Gastrocnemius medialis (tissue), 4 donors: ENCODE results near the gene SP2. TPM values are rescaled to one million over a fixed set of nuclear protein-coding genes. Genes with fewer than 3 reads are reported as not detected.

Experiments used
- ATAC-seq, 2 donors: fragments of 150-250 bp; one replicate each; pipeline ENCODE4 v1.9.1; 2016
- DNase-seq, 2 donors: peaks; one replicate each; pipeline ENCODE4 v3.0.0-alpha.2; 2019
- H3K27ac ChIP-seq, 4 donors: fragments of 200-600 bp; sonication (generic); 1 replicate in 1 of 4; 2 replicates in 3 of 4; pipeline ENCODE4 v1.5.1; 2016 to 2018; ENCODE audit warnings: mild to moderate bottlenecking in 2 of 4, moderate library complexity in 1 of 4
- H3K27me3 ChIP-seq, 3 donors: fragments of 200-600 bp; sonication (generic) in 2 of 3; 1 replicate in 1 of 3; 2 replicates in 2 of 3; pipeline versions ENCODE4 v1.5.1 to v1.6.0; 2016 to 2019; ENCODE audit warnings: mild to moderate bottlenecking in 1 of 3, moderate library complexity in 1 of 3
- H3K36me3 ChIP-seq, 2 donors: fragments of 200-600 bp; sonication (generic) in 1 of 2; one replicate each; pipeline ENCODE4 v1.5.1; 2017 to 2018
- H3K4me1 ChIP-seq, 2 donors: fragments of 200-600 bp; sonication (generic) in 1 of 2; one replicate each; pipeline ENCODE4 v1.5.1; 2016 to 2017; ENCODE audit warnings: mild to moderate bottlenecking in 2 of 2
- H3K4me3 ChIP-seq, 4 donors: fragments of 200-600 bp; sonication (generic) in 3 of 4; 1 replicate in 1 of 4; 2 replicates in 3 of 4; pipeline ENCODE4 v1.5.1; 2016 to 2019; ENCODE audit warnings: mild to moderate bottlenecking in 2 of 4
- H3K9me3 ChIP-seq, 3 donors: fragments of 200-600 bp; sonication (generic) in 2 of 3; 1 replicate in 1 of 3; 2 replicates in 2 of 3; pipeline ENCODE4 v1.5.1; 2016 to 2019
- CTCF ChIP-seq, 5 experiments: fragments of 450-650 bp in 3 of 5; fragments of 200-600 bp in 2 of 5; sonication (generic) in 2 of 5; IDR thresholded peaks in 4 of 5; conservative IDR thresholded peaks in 1 of 5; 1 replicate in 4 of 5; 2 replicates in 1 of 5; pipeline ENCODE4 v1.5.1; 2016 to 2019; ENCODE audit warnings: antibody characterized with exemption in 5 of 5, mild to moderate bottlenecking in 3 of 5, moderate library complexity in 3 of 5
- POLR2A ChIP-seq, 2 donors: fragments of 450-650 bp; IDR thresholded peaks; one replicate each; pipeline ENCODE4 v1.6.1; 2017; ENCODE audit warnings: antibody characterized with exemption in 2 of 2, mild to moderate bottlenecking in 2 of 2, moderate library complexity in 2 of 2
- in situ Hi-C, 4 donors: fragments of 200-750 bp; cut with MboI; loops; one replicate each; pipeline versions ENCODE4 v1.15.0 to v1.8.0; 2017; ENCODE audit warnings: low sequenced_read_pairs in 4 of 4
- intact Hi-C: fragments of 100-400 bp; cut with DNase I; formaldehyde crosslinking; loops from one replicate; pipeline ENCODE4 v1.15.1; 2023; ENCODE audit warnings: low total_unique reads
- total RNA-seq, 4 donors: library from RNA; depleted of rRNA; stranded (reverse); fragments of >200 nt; gene quantifications; one replicate each; pipeline versions ENCODE4 v1.1.0 to v1.2.3, GENCODE V29; 2016

Gene SP2
- total RNA-seq, 4 donors from 2014 or later, result 5.5 to 28.6 (median 7.0) TPM

DNA sequence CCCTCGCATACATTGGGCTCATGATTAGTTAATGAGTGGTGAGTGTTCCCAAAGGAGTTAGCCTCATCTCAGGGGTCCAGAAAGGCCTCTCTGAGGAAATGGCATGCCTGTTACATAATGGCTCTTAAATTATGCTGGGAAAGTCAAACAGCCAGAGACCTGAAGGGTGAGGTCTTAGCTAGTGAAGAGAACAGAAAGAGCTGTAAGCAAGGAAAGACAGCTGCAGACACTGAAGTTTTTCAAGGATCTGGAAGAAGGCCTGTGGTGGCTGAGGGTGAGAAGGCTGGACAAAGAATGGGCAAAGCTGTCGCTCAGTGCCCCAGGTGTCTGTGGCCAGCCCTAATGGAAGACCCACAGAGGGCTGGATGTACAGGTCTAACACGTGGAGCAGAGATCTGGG, 10.4 kb downstream of the SP2 start:
- in situ Hi-C loops (no loop called here), intact Hi-C loops (no loop called here)
- no peak for TF ChIP-seq CTCF (IDR thresholded peaks at IDR 0.05 in 4 of 5, conservative IDR thresholded peaks at IDR 0.05 in 1 of 5)
- TF ChIP-seq POLR2A (IDR thresholded peaks at IDR 0.05), result no peak
- Histone ChIP-seq H3K4me1 (peaks cover 78 to 97% of the 10 kb centered on the region in 2 donors), H3K36me3 (no peaks in the 10 kb centered on the region), H3K4me3 (peak overlapping the region in 1 of 4 donors; percentile 36), H3K9me3 (no peaks in the 10 kb centered on the region), H3K27ac (peak overlapping the region; percentile 86 to 97 (median 90)), H3K27me3 (no peaks in the 10 kb centered on the region)
- no peak for DNase-seq
- no peak for ATAC-seq

GRCh38 chr17:47907932-47908562, 12.0 kb downstream of the SP2 start:
- intact Hi-C loops, result loop anchor here (2.0 kb wide), 1 partner anchor 33 kb away; the partner anchor contains the start of gene PNPO
- in situ Hi-C loops, result no loop called here
- DNase-seq (peak; percentile 50 to 83), ATAC-seq (peak; percentile 90 to 92)
- H3K9me3 ChIP-seq, result no peaks in the 10 kb centered on the region
- no peak for TF ChIP-seq POLR2A (IDR thresholded peaks at IDR 0.05)
- TF ChIP-seq CTCF (IDR thresholded peaks at IDR 0.05 in 4 of 5, conservative IDR thresholded peaks at IDR 0.05 in 1 of 5), result no peak
- H3K27me3 ChIP-seq, result no peaks in the 10 kb centered on the region
- H3K27ac ChIP-seq, result peak overlapping the region; percentile 86 to 97 (median 90)
- peaks cover 63 to 82% of the 10 kb centered on the region in 2 donors for H3K4me1 ChIP-seq
- peak overlapping the region; percentile 18 to 37 (median 30) for H3K4me3 ChIP-seq
- H3K36me3 ChIP-seq, result no peaks in the 10 kb centered on the region

DNA sequence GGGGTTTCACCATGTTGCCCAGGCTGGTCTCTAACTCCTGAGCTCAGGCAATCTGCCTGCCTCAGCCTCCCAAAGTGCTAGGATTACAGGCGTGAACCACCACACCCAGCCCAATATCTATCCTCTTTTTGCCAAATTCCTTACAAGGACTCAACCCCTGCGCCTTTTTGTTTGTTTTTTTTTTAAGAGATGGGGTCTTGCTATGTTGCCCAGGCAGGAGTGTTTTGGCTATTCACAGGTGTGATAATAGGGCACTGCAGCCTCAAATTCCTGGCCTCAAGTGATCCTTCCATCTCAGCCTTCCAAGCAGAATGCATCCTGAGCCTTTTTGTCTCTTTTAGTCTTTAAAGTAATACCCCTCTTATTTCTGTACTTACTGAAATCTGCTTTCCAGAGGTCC, 17.0 kb downstream of the SP2 start:
- Histone ChIP-seq H3K4me1 (peaks cover 30 to 39% of the 10 kb centered on the region in 2 donors), H3K27me3 (no peaks in the 10 kb centered on the region), H3K36me3 (peaks cover 0 to 12% of the 10 kb centered on the region in 2 donors), H3K9me3 (no peaks in the 10 kb centered on the region), H3K4me3 (no peak overlapping the region), H3K27ac (peak overlapping the region in 1 of 4 donors; percentile 71)
- intact Hi-C loops, result no loop called here
- DNase-seq (no peak), ATAC-seq (no peak)
- in situ Hi-C loops, result no loop called here
- TF ChIP-seq CTCF (IDR thresholded peaks at IDR 0.05 in 4 of 5, conservative IDR thresholded peaks at IDR 0.05 in 1 of 5), result no peak
- no peak for TF ChIP-seq POLR2A (IDR thresholded peaks at IDR 0.05)

GRCh38 chr17:47914306-47914948, 18.4 kb downstream of the SP2 start:
- in situ Hi-C loops (no loop called here), intact Hi-C loops (no loop called here)
- peak overlapping the region; percentile 60 to 74 (median 68) for H3K27ac ChIP-seq
- no peak overlapping the region for H3K4me3 ChIP-seq
- no peaks in the 10 kb centered on the region for H3K27me3 ChIP-seq
- H3K4me1 ChIP-seq, result peaks cover 18 to 26% of the 10 kb centered on the region in 2 donors
- DNase-seq (peak; percentile 24 to 61), ATAC-seq (peak; percentile 86 to 90)
- peaks cover 0 to 12% of the 10 kb centered on the region in 2 donors for H3K36me3 ChIP-seq
- no peaks in the 10 kb centered on the region for H3K9me3 ChIP-seq
- TF ChIP-seq POLR2A (IDR thresholded peaks at IDR 0.05), result no peak
- no peak for TF ChIP-seq CTCF (IDR thresholded peaks at IDR 0.05 in 4 of 5, conservative IDR thresholded peaks at IDR 0.05 in 1 of 5)
